Transverse colon (tissue), 4 donors: ENCODE data around the gene FAM120B. TPM values are rescaled to one million over a fixed set of nuclear protein-coding genes. Genes with fewer than 3 reads are reported as not detected.

Experiments
- DNase-seq: peaks from one replicate; pipeline ENCODE4 v3.0.0-alpha.2; 2019
- H3K27ac ChIP-seq, 4 donors: fragments of 200-600 bp; sonication (generic); 2 replicates each; pipeline ENCODE4 v1.5.1; 2016 to 2018; ENCODE audit warnings: inconsistent platforms in 4 of 4
- H3K27me3 ChIP-seq: fragments of 200-600 bp; sonication (generic); 2 replicates; pipeline ENCODE4 v1.5.1; 2017; ENCODE audit warnings: inconsistent platforms
- H3K36me3 ChIP-seq, 4 donors: fragments of 200-600 bp; sonication (generic); 2 replicates each; pipeline ENCODE4 v1.5.1; 2017 to 2019; ENCODE audit warnings: inconsistent platforms in 4 of 4
- H3K4me1 ChIP-seq, 4 donors: fragments of 200-600 bp; sonication (generic); 2 replicates each; pipeline ENCODE4 v1.5.1; 2017 to 2020; ENCODE audit warnings: inconsistent platforms in 4 of 4
- H3K4me3 ChIP-seq, 4 donors: fragments of 200-600 bp; sonication (generic); 1 replicate in 1 of 4; 2 replicates in 3 of 4; pipeline versions ENCODE4 v1.5.1 to v1.6.1; 2017 to 2019; ENCODE audit warnings: inconsistent platforms in 4 of 4
- H3K9me3 ChIP-seq, 2 donors: fragments of 200-600 bp; sonication (generic); 2 replicates each; pipeline ENCODE4 v1.5.1; 2017 to 2019; ENCODE audit warnings: inconsistent platforms in 2 of 2
- EP300 ChIP-seq: sonication (generic); formaldehyde crosslinking; IDR thresholded peaks from one replicate; pipeline ENCODE4 v1.6.1; 2017; ENCODE audit warnings: antibody characterized with exemption, low read depth
- POLR2A ChIP-seq: fragments of 450-650 bp; IDR thresholded peaks from one replicate; pipeline ENCODE4 v1.6.1; 2016; ENCODE audit warnings: antibody characterized with exemption, mild to moderate bottlenecking, moderate library complexity
- POLR2AphosphoS5 ChIP-seq, 3 donors: sonication (generic); formaldehyde crosslinking; IDR thresholded peaks; one replicate each; pipeline ENCODE4 v1.6.1; 2016; ENCODE audit warnings: antibody characterized with exemption in 3 of 3
- WGBS, 2 donors: methylation state at CpG; one replicate each; pipeline ENCODE4 v1.1.5; 2018; ENCODE audit warnings: low coverage in 1 of 2; 5-methylcytosine and 5-hydroxymethylcytosine counted together
- in situ Hi-C, 4 donors: fragments of 200-750 bp; cut with MboI; loops; one replicate each; pipeline versions ENCODE4 v1.15.0 to v1.15.1; 2017; ENCODE audit warnings: low sequenced_read_pairs in 3 of 4, low pct_ligation_motif_present in 1 of 4, low pct_unique_long_range_greater_than_20kb in 1 of 4
- intact Hi-C: fragments of 100-400 bp; cut with DNase I; formaldehyde crosslinking; loops from one replicate; pipeline ENCODE4 v1.15.1; 2023; ENCODE audit warnings: low total_unique reads
- total RNA-seq, 4 donors: library from RNA; depleted of rRNA; stranded (reverse); fragments of >200 nt; gene quantifications; one replicate each; pipeline ENCODE4 v1.1.0, GENCODE V29; 2016
- TF ChIP-seq, protein P1 (sequence below), 5 experiments: fragments of 200-600 bp in 3 of 5; fragments of 450-650 bp in 2 of 5; sonication (generic) in 3 of 5; IDR thresholded peaks; 1 replicate in 2 of 5; 2 replicates in 3 of 5; pipeline ENCODE4 v1.5.1; 2016 to 2017; ENCODE audit warnings: antibody characterized with exemption in 5 of 5, inconsistent platforms in 3 of 5, mild to moderate bottlenecking in 2 of 5, moderate library complexity in 1 of 5

FAM120B gene
- total RNA-seq, 4 donors from 2014 or later = 24.7 to 35.9 (median 26.7) TPM

DNA sequence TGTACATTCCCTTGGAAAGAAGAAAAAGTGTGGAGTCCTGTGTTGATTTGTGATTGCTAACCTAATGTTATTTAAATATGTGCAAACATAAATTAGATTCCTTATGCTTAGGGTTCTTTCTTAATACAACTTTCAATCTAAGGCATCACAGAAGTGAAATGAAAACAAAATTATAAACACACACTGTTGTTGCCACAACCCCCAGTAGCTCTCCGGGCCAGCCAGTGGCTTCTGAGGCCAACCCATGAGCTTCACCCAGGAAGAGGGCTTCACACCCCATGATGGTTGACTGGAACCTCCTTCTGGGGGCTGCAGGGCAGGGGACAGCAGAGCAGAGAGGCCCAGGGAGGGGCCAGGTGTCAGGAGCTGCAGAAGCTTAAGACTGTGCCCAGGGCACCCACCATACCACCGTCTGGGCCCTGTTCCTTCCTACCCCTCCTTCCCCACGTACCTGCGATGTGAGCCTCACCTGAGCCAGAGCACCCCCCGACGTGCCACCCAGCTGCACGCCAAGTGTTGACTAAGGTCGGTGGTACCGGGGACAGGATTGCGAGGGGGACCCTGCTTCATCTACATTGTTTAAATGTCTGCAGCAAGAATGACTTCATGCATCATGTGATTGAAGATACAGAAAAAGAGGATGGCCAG is 110.5 kb downstream of the FAM120B start:
- TF ChIP-seq EP300 (no peak), POLR2AphosphoS5 (IDR thresholded peaks at IDR 0.05) (no peak), POLR2A (no peak)
- TF ChIP-seq, protein P1, sequence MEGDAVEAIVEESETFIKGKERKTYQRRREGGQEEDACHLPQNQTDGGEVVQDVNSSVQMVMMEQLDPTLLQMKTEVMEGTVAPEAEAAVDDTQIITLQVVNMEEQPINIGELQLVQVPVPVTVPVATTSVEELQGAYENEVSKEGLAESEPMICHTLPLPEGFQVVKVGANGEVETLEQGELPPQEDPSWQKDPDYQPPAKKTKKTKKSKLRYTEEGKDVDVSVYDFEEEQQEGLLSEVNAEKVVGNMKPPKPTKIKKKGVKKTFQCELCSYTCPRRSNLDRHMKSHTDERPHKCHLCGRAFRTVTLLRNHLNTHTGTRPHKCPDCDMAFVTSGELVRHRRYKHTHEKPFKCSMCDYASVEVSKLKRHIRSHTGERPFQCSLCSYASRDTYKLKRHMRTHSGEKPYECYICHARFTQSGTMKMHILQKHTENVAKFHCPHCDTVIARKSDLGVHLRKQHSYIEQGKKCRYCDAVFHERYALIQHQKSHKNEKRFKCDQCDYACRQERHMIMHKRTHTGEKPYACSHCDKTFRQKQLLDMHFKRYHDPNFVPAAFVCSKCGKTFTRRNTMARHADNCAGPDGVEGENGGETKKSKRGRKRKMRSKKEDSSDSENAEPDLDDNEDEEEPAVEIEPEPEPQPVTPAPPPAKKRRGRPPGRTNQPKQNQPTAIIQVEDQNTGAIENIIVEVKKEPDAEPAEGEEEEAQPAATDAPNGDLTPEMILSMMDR (IDR thresholded peaks at IDR 0.05) = no peak
- no peaks in the 10 kb centered on the region for H3K27me3 ChIP-seq
- DNase-seq = no peak
- no peak overlapping the region for H3K27ac ChIP-seq
- 97% methylated on average over 10 of the region's 10 CpGs; no CpG with 5 or more reads in 1 of the 2 donors for WGBS, 2 donors
- intact Hi-C loops = no loop called here
- no peaks in the 10 kb centered on the region for H3K9me3 ChIP-seq
- H3K4me1 ChIP-seq = no peaks in the 10 kb centered on the region
- in situ Hi-C loops = no loop called here
- H3K4me3 ChIP-seq = no peak overlapping the region
- no peaks in the 10 kb centered on the region for H3K36me3 ChIP-seq

- Histone ChIP-seq H3K9me3 (no peaks in the 10 kb centered on the region), H3K4me1 (no peaks in the 10 kb centered on the region), H3K27me3 (peaks cover under 1% of the 10 kb centered on the region), H3K27ac (no peak overlapping the region), H3K36me3 (no peaks in the 10 kb centered on the region), H3K4me3 (no peak overlapping the region)
- no peak for TF ChIP-seq EP300
- TF ChIP-seq, protein P1 (IDR thresholded peaks at IDR 0.05) = no peak
- no peak for TF ChIP-seq POLR2AphosphoS5 (IDR thresholded peaks at IDR 0.05)
- no peak for TF ChIP-seq POLR2A
- intact Hi-C loops = no loop called here
- in situ Hi-C loops = no loop called here
- no peak for DNase-seq
- WGBS, 2 donors = 95 to 100% methylated on average over 2 to 9 of the region's 9 CpGs
These were observed 111.3 kb downstream of the FAM120B start for GRCh38 chr6:170417881-170418280.

DNA sequence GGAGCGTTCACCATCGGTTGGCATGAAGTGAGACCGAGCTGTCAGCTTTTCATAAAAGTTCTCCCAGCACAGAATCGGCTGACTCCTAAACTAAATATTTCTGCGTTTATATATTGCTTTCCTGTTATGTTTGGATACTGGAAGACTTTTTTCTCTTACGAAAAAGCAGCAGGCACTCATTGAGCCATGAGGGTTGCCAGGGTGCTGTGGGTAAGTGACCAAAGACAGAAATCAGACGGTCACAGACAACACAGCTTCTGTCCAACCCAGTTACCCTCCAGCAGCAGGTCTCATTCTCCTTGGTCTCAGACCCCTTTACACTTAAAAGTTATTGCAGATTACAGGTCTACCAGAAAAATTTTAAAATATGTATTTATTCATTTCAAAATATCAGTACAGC is 113.7 kb downstream of the FAM120B start:
- TF ChIP-seq, protein P1 (IDR thresholded peaks at IDR 0.05) = no peak
- TF ChIP-seq POLR2AphosphoS5 (IDR thresholded peaks at IDR 0.05) = no peak
- H3K4me1 ChIP-seq = no peaks in the 10 kb centered on the region
- DNase-seq = no peak
- H3K4me3 ChIP-seq = no peak overlapping the region
- intact Hi-C loops (no loop called here), in situ Hi-C loops (no loop called here)
- no peaks in the 10 kb centered on the region for H3K36me3 ChIP-seq
- H3K27me3 ChIP-seq = peaks cover 9% of the 10 kb centered on the region
- no peak overlapping the region for H3K27ac ChIP-seq
- no peaks in the 10 kb centered on the region for H3K9me3 ChIP-seq
- 55 to 70% methylated on average over 7 of the region's 7 CpGs for WGBS, 2 donors

- in situ Hi-C loops = no loop called here
- intact Hi-C loops = no loop called here
- no peaks in the 10 kb centered on the region for H3K9me3 ChIP-seq
- peaks cover 9% of the 10 kb centered on the region for H3K27me3 ChIP-seq
- no peak overlapping the region for H3K27ac ChIP-seq
- no peak overlapping the region for H3K4me3 ChIP-seq
- no peak for TF ChIP-seq EP300
- TF ChIP-seq POLR2AphosphoS5 (IDR thresholded peaks at IDR 0.05) = no peak
- no peak for TF ChIP-seq POLR2A
- TF ChIP-seq, protein P1 (IDR thresholded peaks at IDR 0.05) = no peak
- 88 to 89% methylated on average over 7 to 66 of the region's 70 CpGs for WGBS, 2 donors
- no peaks in the 10 kb centered on the region for H3K36me3 ChIP-seq
- no peaks in the 10 kb centered on the region for H3K4me1 ChIP-seq
- no peak for DNase-seq
These were observed 114.5 kb downstream of the FAM120B start for GRCh38 chr6:170420791-170421776.
